Spleen (tissue), 7 donors: Measurements from ENCODE around the gene HLCS.

Experiments used
- POLR2A ChIP-seq, 3 donors: fragments of 450-650 bp; IDR thresholded peaks; one replicate each; pipeline ENCODE4 v1.5.1; 2017; ENCODE audit warnings: antibody characterized with exemption in 3 of 3, mild to moderate bottlenecking in 1 of 3
- POLR2AphosphoS5 ChIP-seq, 3 donors: sonication (generic); formaldehyde crosslinking; IDR thresholded peaks; one replicate each; pipeline ENCODE4 v1.5.1; 2017; ENCODE audit warnings: antibody characterized with exemption in 3 of 3
- TF ChIP-seq, protein P1 (sequence below), 11 experiments: fragments of 200-600 bp in 7 of 11; fragments of 450-650 bp in 4 of 11; sonication (generic) in 4 of 11; IDR thresholded peaks in 8 of 11; conservative IDR thresholded peaks in 3 of 11; 1 replicate in 7 of 11; 2 replicates in 4 of 11; pipeline versions ENCODE4 v1.4.0 to v1.8.0; 2016 to 2021; ENCODE audit warnings: antibody characterized with exemption in 11 of 11, inconsistent platforms in 4 of 11, mild to moderate bottlenecking in 1 of 11
- donor health status: DM: no; HTN: no; CAD: no; lungs with moderate emphysema.
- donor health status: DM: no; HTN: no; CAD: no.
- donor health status: DM: no; HTN: no; CAD: no.

DNA sequence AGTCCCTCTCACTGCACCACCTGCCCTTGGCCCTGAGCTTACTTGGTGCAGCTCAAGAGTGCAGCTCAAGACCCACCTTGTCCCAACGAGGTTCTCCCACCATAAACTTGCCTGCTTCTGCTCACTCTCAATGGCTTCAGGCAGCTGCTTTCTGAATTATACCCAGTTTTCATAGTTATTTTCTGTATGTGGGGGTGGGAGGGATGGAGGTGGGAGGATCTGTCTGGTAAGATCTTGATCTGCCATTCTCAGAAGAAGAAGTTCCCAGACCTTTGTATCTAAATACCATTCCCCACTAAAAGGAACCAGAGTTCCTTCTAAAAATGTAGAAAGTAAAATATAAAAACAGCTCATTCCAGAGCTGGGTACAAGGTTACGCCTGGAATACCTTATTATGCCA, 156.0 kb downstream of the HLCS start:
- TF ChIP-seq, protein P1, sequence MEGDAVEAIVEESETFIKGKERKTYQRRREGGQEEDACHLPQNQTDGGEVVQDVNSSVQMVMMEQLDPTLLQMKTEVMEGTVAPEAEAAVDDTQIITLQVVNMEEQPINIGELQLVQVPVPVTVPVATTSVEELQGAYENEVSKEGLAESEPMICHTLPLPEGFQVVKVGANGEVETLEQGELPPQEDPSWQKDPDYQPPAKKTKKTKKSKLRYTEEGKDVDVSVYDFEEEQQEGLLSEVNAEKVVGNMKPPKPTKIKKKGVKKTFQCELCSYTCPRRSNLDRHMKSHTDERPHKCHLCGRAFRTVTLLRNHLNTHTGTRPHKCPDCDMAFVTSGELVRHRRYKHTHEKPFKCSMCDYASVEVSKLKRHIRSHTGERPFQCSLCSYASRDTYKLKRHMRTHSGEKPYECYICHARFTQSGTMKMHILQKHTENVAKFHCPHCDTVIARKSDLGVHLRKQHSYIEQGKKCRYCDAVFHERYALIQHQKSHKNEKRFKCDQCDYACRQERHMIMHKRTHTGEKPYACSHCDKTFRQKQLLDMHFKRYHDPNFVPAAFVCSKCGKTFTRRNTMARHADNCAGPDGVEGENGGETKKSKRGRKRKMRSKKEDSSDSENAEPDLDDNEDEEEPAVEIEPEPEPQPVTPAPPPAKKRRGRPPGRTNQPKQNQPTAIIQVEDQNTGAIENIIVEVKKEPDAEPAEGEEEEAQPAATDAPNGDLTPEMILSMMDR (IDR thresholded peaks at IDR 0.05 in 8 of 11, conservative IDR thresholded peaks at IDR 0.05 in 3 of 11), result no peak
- no peak for TF ChIP-seq POLR2A (IDR thresholded peaks at IDR 0.05)
- TF ChIP-seq POLR2AphosphoS5 (IDR thresholded peaks at IDR 0.05), result no peak
